ENCODE results near the gene CNTLN.

- TF ChIP-seq EZH2 (IDR thresholded peaks at IDR 0.05; ENCODE audit: borderline replicate concordance, insufficient read depth, low read depth, low read length, poor library complexity, severe bottlenecking) (no peak), CTCF (IDR thresholded peaks at IDR 0.05) (no peak)
Observed at GRCh38 chr9:17204611-17205152, 69.8 kb downstream of the CNTLN start.
